ENCODE data around the gene SYT9.

DNA sequence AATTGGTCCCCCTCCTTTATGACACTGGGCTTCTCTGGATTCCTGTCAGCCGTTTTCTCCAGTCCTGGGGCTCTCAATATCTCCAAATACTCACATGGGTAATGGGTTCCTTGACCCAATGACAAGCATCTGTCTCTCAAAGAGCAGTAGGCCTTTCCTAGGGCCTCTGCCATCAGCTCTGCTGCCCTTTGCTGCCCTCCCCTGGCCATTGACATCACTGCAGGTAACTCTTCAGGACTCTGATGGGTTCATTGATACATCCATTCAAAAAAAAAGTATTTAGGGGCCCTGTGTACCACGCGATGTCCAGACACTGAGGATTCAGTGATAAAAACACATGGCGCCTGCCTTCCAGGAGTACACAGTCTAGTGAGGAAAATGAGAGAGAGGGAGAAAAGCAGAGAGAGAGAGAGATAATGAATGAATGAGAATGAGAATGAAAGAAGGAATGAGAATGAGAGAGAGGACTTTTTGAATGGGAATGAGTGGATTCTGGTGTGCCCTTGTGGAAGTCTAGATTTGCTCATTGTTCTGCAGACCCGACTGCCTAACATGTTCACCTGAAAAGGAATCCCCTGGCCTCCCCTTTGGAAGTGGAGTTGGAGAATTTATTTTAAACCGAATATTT lies 191.0 kb downstream of the SYT9 start:
- TF ChIP-seq POLR2A (IDR thresholded peaks at IDR 0.05): no peak
- TF ChIP-seq, protein P1, sequence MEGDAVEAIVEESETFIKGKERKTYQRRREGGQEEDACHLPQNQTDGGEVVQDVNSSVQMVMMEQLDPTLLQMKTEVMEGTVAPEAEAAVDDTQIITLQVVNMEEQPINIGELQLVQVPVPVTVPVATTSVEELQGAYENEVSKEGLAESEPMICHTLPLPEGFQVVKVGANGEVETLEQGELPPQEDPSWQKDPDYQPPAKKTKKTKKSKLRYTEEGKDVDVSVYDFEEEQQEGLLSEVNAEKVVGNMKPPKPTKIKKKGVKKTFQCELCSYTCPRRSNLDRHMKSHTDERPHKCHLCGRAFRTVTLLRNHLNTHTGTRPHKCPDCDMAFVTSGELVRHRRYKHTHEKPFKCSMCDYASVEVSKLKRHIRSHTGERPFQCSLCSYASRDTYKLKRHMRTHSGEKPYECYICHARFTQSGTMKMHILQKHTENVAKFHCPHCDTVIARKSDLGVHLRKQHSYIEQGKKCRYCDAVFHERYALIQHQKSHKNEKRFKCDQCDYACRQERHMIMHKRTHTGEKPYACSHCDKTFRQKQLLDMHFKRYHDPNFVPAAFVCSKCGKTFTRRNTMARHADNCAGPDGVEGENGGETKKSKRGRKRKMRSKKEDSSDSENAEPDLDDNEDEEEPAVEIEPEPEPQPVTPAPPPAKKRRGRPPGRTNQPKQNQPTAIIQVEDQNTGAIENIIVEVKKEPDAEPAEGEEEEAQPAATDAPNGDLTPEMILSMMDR (IDR thresholded peaks at IDR 0.05): peak; percentile 74 to 86 (median 82)
